ENCODE results near the gene LTA4H. TPM values are rescaled to one million over a fixed set of nuclear protein-coding genes. Genes with fewer than 3 reads are reported as not detected.

LTA4H gene
- total and polyA plus RNA-seq, 2 of the 4 experiments (the other 2 are of a cell fraction) = 41.0 to 43.3 TPM

DNA sequence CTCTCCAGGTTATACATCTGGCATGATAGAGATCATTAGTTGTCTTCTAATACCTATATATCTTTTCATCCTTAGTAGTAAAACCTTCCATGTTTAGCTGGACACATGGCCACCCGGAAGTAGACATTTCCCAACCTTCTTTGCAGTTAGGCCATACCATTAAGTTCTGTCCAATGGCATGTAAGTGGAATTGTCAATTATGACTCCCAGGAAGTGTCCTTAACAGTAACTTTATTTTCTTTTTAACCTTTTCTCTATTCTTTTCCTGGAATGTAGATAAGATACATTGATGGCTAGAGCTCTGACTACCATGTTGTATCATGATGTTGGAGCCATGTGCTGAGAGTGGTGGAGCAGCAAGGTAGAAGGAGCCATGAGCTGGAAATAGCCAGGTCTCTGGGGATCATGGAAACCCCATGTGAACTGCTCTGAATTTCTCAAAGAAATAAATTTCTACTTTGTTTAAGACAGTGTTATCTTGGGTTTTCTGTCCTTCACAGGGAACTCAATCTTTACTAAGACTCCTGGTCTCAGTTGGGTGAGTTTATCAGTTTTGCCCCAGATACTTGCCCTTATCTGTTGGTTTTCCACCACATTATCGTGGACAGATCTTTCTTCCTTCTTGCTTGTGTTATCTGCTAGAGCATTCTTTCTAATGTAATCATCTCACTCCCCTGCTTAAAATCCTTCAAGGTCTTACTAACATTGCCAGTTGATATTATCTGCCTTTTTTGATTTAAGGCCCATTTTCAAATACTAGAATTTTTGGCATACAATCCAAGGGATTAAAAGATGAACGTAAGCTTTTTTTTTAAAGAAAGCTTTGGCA, 5.1 kb upstream of the LTA4H start:
- Histone ChIP-seq H3K9me3 (ENCODE audit: control insufficient read depth, insufficient read depth, low read length) (no peaks in the 10 kb centered on the region), H2BK5ac (ENCODE audit: low read depth, low read length, poor library complexity, severe bottlenecking) (no peak overlapping the region), H2BK20ac (ENCODE audit: low read depth, low read length) (no peak overlapping the region), H3K9ac (ENCODE audit: low read depth, low read length) (no peak overlapping the region), H3K79me1 (ENCODE audit: low read depth in 1 of 2, low read length in 2 of 2) (no peaks in the 10 kb centered on the region; a peak in 1 of 4 replicates), H3K4me2 (ENCODE audit: low read depth, low read length) (no peak overlapping the region), H3K27ac (ENCODE audit: insufficient read depth, low read length) (no peak overlapping the region), H3K27me3 (ENCODE audit: control insufficient read depth, insufficient read depth, low read length) (no peaks in the 10 kb centered on the region), H2BK120ac (ENCODE audit: low read depth, low read length) (no peak overlapping the region), H3K4me3 (ENCODE audit: insufficient read depth, low read depth, low read length) (no peak overlapping the region), H3K9me1 (ENCODE audit: insufficient read depth, low read length) (peaks cover 7% of the 10 kb centered on the region), H3K18ac (ENCODE audit: low read depth, low read length) (no peak overlapping the region), H3K14ac (replicated peaks; ENCODE audit: low read depth, low read length) (no peak overlapping the region), H3K36me3 (ENCODE audit: control insufficient read depth, insufficient read depth, low read length) (no peaks in the 10 kb centered on the region), H2AK9ac (replicated peaks; ENCODE audit: low read depth, low read length, poor library complexity) (no peak overlapping the region), H3K4me1 (ENCODE audit: control insufficient read depth, insufficient read depth, low read length) (peaks cover 5% of the 10 kb centered on the region; the same call in 1 of the 2 replicates), H4K8ac (ENCODE audit: low read depth in 2 of 2, low read length in 2 of 2) (no peak overlapping the region), H4K5ac (ENCODE audit: low read depth, low read length) (no peak overlapping the region), H4K91ac (ENCODE audit: insufficient read depth, low read depth, low read length) (no peak overlapping the region), H4K20me1 (ENCODE audit: insufficient read depth, low read length) (no peaks in the 10 kb centered on the region), H3K56ac (ENCODE audit: extremely low read depth, insufficient read depth, low read length) (no peak overlapping the region), H3K23ac (ENCODE audit: low read depth, low read length) (no peak overlapping the region), H3K4ac (ENCODE audit: low read depth, low read length) (no peak overlapping the region), H2AFZ (replicated peaks; ENCODE audit: low read length, poor library complexity) (no peak overlapping the region), H2BK15ac (ENCODE audit: low read depth, low read length) (no peak overlapping the region), H2AK5ac (ENCODE audit: low read depth, low read length) (no peak overlapping the region)
- TF ChIP-seq MXI1 (IDR thresholded peaks at IDR 0.05; ENCODE audit: borderline replicate concordance, low read depth, low read length) (no peak), MAZ (IDR thresholded peaks at IDR 0.05; ENCODE audit: borderline replicate concordance, low read depth, low read length) (no peak), RFX5 (IDR thresholded peaks at IDR 0.05; ENCODE audit: low read depth, low read length) (no peak), FOS (IDR thresholded peaks at IDR 0.05; ENCODE audit: low read depth, low read length) (no peak), RAD21 (IDR thresholded peaks at IDR 0.05; ENCODE audit: low read length) (no peak), USF2 (IDR thresholded peaks at IDR 0.05; ENCODE audit: low read depth, low read length) (no peak)
- TF ChIP-seq, protein P1, sequence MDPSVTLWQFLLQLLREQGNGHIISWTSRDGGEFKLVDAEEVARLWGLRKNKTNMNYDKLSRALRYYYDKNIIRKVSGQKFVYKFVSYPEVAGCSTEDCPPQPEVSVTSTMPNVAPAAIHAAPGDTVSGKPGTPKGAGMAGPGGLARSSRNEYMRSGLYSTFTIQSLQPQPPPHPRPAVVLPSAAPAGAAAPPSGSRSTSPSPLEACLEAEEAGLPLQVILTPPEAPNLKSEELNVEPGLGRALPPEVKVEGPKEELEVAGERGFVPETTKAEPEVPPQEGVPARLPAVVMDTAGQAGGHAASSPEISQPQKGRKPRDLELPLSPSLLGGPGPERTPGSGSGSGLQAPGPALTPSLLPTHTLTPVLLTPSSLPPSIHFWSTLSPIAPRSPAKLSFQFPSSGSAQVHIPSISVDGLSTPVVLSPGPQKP (IDR thresholded peaks at IDR 0.05; ENCODE audit: borderline replicate concordance, low read depth, low read length) = no peak
- intact Hi-C loops (cut with micrococcal nuclease) (no loop called here), in situ Hi-C loops (cut with MboI; ENCODE audit: low sequenced_read_pairs) (no loop called here), dilution Hi-C loops (cut with HindIII; ENCODE audit: low sequenced_read_pairs, unreplicated experiment) (no loop called here)
- WGBS, 2 experiments (ENCODE audit: extremely low coverage in 2 of 2, insufficient read length in 1 of 2) = no CpG with 5 or more reads among the region's 3 CpGs
- ATAC-seq (ENCODE audit: low read depth) (no peak), DNase-seq (no peak)
- ChIA-PET POLR2A (ENCODE audit: unreplicated experiment) (no interaction called here), CTCF (interaction anchor here (0.6 kb wide), 1 partner anchor 9 kb away, joined by 3 read pairs; no protein-coding TSS in a partner anchor)
- BruUV-seq (replicated peaks) = no TSS peak

Data from IMR-90 (cell line).